CD14-positive monocyte (primary cell): Measurements from ENCODE around the gene TSPAN5. TPM values are rescaled to one million over a fixed set of nuclear protein-coding genes. Genes with fewer than 3 reads are reported as not detected.

Source experiments
- DNase-seq, 3 donors: peaks; one replicate each; pipeline ENCODE4 v3.0.0-alpha.2; 2011 to 2022
- H2AFZ ChIP-seq: 2 replicates; pipeline ENCODE4 v1.6.0; 2012; ENCODE audit warnings: mild to moderate bottlenecking, low read depth, low read length, inconsistent platforms; ENCODE audit not compliant: insufficient read depth, poor library complexity, severe bottlenecking
- H3K27ac ChIP-seq, 2 donors: 1 replicate in 1 of 2; 2 replicates in 1 of 2; pipeline ENCODE4 v1.5.1; 2012 to 2013; ENCODE audit warnings: low read length in 2 of 2, control low read depth in 1 of 2, inconsistent platforms in 1 of 2, low read depth in 1 of 2, mild to moderate bottlenecking in 1 of 2
- H3K27me3 ChIP-seq, 2 donors: one replicate each; pipeline versions ENCODE4 v1.6.0 to v1.6.1; 2011 to 2013; ENCODE audit warnings: low read length in 2 of 2; ENCODE audit not compliant: control insufficient read depth in 2 of 2, insufficient read depth in 2 of 2
- H3K36me3 ChIP-seq, 2 donors: replicated peaks in 1 of 2; 1 replicate in 1 of 2; 2 replicates in 1 of 2; pipeline versions ENCODE4 v1.5.1 to v1.6.1; 2012 to 2013; ENCODE audit warnings: low read length in 2 of 2, control low read depth in 1 of 2, inconsistent platforms in 1 of 2, mild to moderate bottlenecking in 1 of 2; ENCODE audit not compliant: insufficient read depth in 2 of 2, control insufficient read depth in 1 of 2
- H3K4me1 ChIP-seq, 2 donors: 1 replicate in 1 of 2; 2 replicates in 1 of 2; pipeline versions ENCODE4 v1.5.1 to v1.6.1; 2012 to 2013; ENCODE audit warnings: low read length in 2 of 2, control low read depth in 1 of 2, inconsistent platforms in 1 of 2, mild to moderate bottlenecking in 1 of 2, moderate library complexity in 1 of 2; ENCODE audit not compliant: insufficient read depth in 2 of 2, control insufficient read depth in 1 of 2
- H3K4me2 ChIP-seq: replicated peaks from 2 replicates; pipeline ENCODE3; 2012; ENCODE audit warnings: low read length, moderate library complexity, mild to moderate bottlenecking; ENCODE audit not compliant: poor library complexity, severe bottlenecking; ENCODE audit errors: extremely low read depth
- H3K4me3 ChIP-seq, 3 experiments: fragments of 200-600 bp in 1 of 3; sonication (generic) in 1 of 3; replicated peaks in 1 of 3; 1 replicate in 2 of 3; 2 replicates in 1 of 3; pipeline ENCODE4 v1.5.1; 2011 to 2013; ENCODE audit warnings: low read length in 3 of 3, mild to moderate bottlenecking in 3 of 3, control low read depth in 2 of 3, low read depth in 2 of 3, inconsistent platforms in 1 of 3, moderate library complexity in 1 of 3
- H3K79me2 ChIP-seq: 2 replicates; pipeline ENCODE4 v1.6.0; 2012; ENCODE audit warnings: mild to moderate bottlenecking, control low read depth, inconsistent platforms, low read length, moderate library complexity; ENCODE audit not compliant: insufficient read depth
- H3K9ac ChIP-seq: 2 replicates; pipeline ENCODE4 v1.6.0; 2017; ENCODE audit warnings: low read length, mild to moderate bottlenecking; ENCODE audit not compliant: insufficient read depth, poor library complexity, severe bottlenecking
- H3K9me3 ChIP-seq, 2 donors: replicated peaks in 1 of 2; 1 replicate in 1 of 2; 2 replicates in 1 of 2; pipeline versions ENCODE4 v1.5.1 to v1.6.1; 2012 to 2013; ENCODE audit warnings: low read length in 2 of 2, control low read depth in 1 of 2; ENCODE audit not compliant: control insufficient read depth in 1 of 2, insufficient read depth in 1 of 2
- H4K20me1 ChIP-seq: 2 replicates; pipeline ENCODE4 v1.6.0; 2012; ENCODE audit warnings: mild to moderate bottlenecking, low read length, control low read depth, moderate library complexity; ENCODE audit not compliant: insufficient read depth
- H3K27ac Mint-ChIP-seq, 7 donors: one replicate each; pipeline ENCODE4 v1.8.0; 2020; ENCODE audit warnings: mild to moderate bottlenecking in 7 of 7, mixed read lengths in 7 of 7, moderate library complexity in 6 of 7, inconsistent platforms in 2 of 7
- H3K27me3 Mint-ChIP-seq, 3 donors: one replicate each; pipeline ENCODE4 v1.8.0; 2021 to 2022; ENCODE audit warnings: low read depth in 3 of 3, mild to moderate bottlenecking in 3 of 3, mixed read lengths in 3 of 3, moderate library complexity in 3 of 3, inconsistent platforms in 1 of 3
- H3K36me3 Mint-ChIP-seq, 2 donors: one replicate each; pipeline ENCODE4 v1.8.0; 2020; ENCODE audit warnings: mixed read lengths in 2 of 2, inconsistent platforms in 1 of 2, mild to moderate bottlenecking in 1 of 2
- H3K4me1 Mint-ChIP-seq: one replicate; pipeline ENCODE4 v1.8.0; 2020; ENCODE audit warnings: mild to moderate bottlenecking, mixed read lengths
- H3K4me3 Mint-ChIP-seq, 2 donors: one replicate each; pipeline ENCODE4 v1.8.0; 2020; ENCODE audit warnings: mild to moderate bottlenecking in 2 of 2, mixed read lengths in 2 of 2, moderate library complexity in 1 of 2
- H3K9me3 Mint-ChIP-seq, 7 donors: one replicate each; pipeline ENCODE4 v1.8.0; 2020 to 2022; ENCODE audit warnings: mixed read lengths in 7 of 7, mild to moderate bottlenecking in 6 of 7, moderate library complexity in 6 of 7, inconsistent platforms in 2 of 7
- WGBS: methylation state at CpG from one replicate; pipeline ENCODE4 v1.1.5; 2013; ENCODE audit warnings: missing lambda C conversion rate; ENCODE audit not compliant: insufficient coverage; 5-methylcytosine and 5-hydroxymethylcytosine counted together
- intact Hi-C, 2 donors: fragments of 100-400 bp; cut with micrococcal nuclease; formaldehyde crosslinking; loops; one replicate each; pipeline versions ENCODE4 v1.15.0 to v1.15.1; 2023
- polyA plus RNA-seq, 3 donors: library from polyadenylated mRNA; depleted of rRNA in 1 of 3; unstranded in 2 of 3; stranded (reverse) in 1 of 3; fragments of 300-500 nt in 2 of 3; fragments of >200 nt in 1 of 3; fragmentation: Illumina TruSeq in 2 of 3; gene quantifications; 1 replicate in 2 of 3; 2 replicates in 1 of 3; pipeline ENCODE4 v1.2.3, GENCODE V29; 2012 to 2021
- TF ChIP-seq, protein P1 (sequence below): fragments of 200-600 bp; IDR thresholded peaks from one replicate; pipeline ENCODE4 v1.8.0; 2022; ENCODE audit warnings: antibody characterized with exemption, mild to moderate bottlenecking

TSPAN5 gene
- polyA plus RNA-seq, 3 donors = 0.09 to 1.1 (median 0.13) TPM

DNA sequence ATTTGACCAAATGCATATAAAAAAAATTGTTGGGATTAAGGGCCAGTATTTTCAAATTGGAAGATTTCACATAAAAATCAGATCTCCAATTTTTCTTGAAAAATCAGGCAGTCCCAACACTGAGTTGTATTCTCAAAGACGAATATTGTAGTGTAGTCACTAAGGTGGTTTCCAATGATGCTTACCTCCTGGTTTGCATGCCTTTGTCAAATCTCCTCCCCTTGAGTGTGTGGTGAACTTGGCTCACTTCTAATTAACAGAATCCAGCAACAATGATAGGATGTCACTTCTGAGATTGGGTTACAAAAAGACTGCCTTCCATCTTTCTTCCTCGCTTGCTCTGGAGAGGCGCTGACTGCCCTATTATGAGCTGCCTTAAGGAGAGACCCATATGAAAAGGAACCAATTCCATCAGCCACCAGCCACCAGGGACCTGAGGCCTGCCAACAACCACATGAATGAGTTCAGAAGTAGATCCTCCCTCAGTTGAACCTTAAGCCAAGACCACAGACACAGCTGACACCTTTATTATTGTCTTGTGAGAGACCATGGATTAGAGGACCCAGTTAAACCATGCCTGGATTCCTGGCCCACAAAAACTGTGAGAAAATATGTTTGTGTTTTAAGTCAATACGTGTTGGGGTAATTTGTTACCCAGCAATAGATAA is 31.2 kb upstream of the TSPAN5 start:
- Histone ChIP-seq H3K4me2 (no peak overlapping the region), H3K9me3 (no peaks in the 10 kb centered on the region), H2AFZ (no peak overlapping the region), H3K27me3 (no peaks in the 10 kb centered on the region), H3K4me1 (no peaks in the 10 kb centered on the region), H4K20me1 (no peaks in the 10 kb centered on the region), H3K4me3 (no peak overlapping the region), H3K27ac (no peak overlapping the region), H3K9ac (no peak overlapping the region), H3K79me2 (no peaks in the 10 kb centered on the region), H3K36me3 (no peaks in the 10 kb centered on the region)
- H3K9me3 Mint-ChIP-seq = peaks cover 0 to 8% (median 4%) of the 10 kb centered on the region in 7 donors
- TF ChIP-seq, protein P1, sequence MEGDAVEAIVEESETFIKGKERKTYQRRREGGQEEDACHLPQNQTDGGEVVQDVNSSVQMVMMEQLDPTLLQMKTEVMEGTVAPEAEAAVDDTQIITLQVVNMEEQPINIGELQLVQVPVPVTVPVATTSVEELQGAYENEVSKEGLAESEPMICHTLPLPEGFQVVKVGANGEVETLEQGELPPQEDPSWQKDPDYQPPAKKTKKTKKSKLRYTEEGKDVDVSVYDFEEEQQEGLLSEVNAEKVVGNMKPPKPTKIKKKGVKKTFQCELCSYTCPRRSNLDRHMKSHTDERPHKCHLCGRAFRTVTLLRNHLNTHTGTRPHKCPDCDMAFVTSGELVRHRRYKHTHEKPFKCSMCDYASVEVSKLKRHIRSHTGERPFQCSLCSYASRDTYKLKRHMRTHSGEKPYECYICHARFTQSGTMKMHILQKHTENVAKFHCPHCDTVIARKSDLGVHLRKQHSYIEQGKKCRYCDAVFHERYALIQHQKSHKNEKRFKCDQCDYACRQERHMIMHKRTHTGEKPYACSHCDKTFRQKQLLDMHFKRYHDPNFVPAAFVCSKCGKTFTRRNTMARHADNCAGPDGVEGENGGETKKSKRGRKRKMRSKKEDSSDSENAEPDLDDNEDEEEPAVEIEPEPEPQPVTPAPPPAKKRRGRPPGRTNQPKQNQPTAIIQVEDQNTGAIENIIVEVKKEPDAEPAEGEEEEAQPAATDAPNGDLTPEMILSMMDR = no peak
- DNase-seq = no peak
- no peaks in the 10 kb centered on the region for H3K4me1 Mint-ChIP-seq
- WGBS = 100% methylated on average over 2 of the region's 4 CpGs
- H3K27me3 Mint-ChIP-seq = peaks cover 0 to 2% (median 0%) of the 10 kb centered on the region in 3 donors
- H3K4me3 Mint-ChIP-seq = no peak overlapping the region
- H3K36me3 Mint-ChIP-seq = no peaks in the 10 kb centered on the region
- intact Hi-C loops = no loop called here
- no peak overlapping the region for H3K27ac Mint-ChIP-seq

DNA sequence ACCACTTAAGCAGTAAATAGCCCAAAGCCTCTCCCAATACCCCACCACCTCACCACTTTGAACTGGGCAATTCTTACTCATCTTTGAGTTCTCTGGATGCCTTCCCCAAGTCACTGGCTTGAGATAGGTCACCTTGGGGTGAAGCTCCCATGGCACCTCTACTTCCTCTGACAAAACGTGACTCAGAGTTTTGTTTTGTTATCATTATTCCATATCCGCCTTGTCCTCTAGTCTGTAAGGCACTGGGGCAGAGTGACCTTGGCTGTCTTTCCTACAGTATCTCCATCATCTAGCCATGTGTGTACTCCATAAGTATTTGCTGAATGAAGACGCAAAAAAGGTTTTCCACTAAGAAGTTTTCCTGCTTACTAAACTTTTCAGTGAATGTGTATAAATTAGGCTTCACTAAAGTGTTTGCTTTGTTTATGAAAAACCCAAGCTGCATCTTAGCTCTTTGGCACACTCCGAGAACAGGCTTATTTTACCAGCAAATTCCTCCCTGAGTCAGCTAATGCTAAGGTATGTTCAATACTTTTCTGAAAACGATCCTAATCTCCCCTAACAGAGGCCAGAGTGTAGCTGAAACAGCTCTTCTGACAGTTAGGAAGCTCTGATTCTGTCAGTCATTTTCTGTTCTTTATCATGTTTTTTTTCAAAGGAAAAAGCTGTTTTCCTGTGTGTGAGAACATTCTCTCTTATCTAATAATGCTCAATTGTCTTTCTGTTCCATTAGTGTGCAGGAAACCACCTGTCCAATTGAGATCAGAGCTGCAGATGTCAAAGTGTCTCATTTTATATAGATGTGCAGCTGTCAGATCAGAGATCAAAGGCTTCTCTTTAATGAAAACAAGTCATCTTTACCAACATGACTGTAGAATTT is 30.2 kb upstream of the TSPAN5 start:
- H3K36me3 Mint-ChIP-seq = no peaks in the 10 kb centered on the region
- peaks cover 0 to 7% (median 3%) of the 10 kb centered on the region in 7 donors for H3K9me3 Mint-ChIP-seq
- no peaks in the 10 kb centered on the region for H3K36me3 ChIP-seq
- H3K4me1 Mint-ChIP-seq = no peaks in the 10 kb centered on the region
- no peak overlapping the region for H3K4me3 ChIP-seq
- intact Hi-C loops = no loop called here
- no peaks in the 10 kb centered on the region for H4K20me1 ChIP-seq
- 20% methylated on average over 1 of the region's 5 CpGs for WGBS
- no peak overlapping the region for H3K4me2 ChIP-seq
- H3K27me3 Mint-ChIP-seq = peaks cover 0 to 2% (median 0%) of the 10 kb centered on the region in 3 donors
- no peak overlapping the region for H3K27ac ChIP-seq
- H3K27me3 ChIP-seq = no peaks in the 10 kb centered on the region
- H3K27ac Mint-ChIP-seq = no peak overlapping the region
- no peaks in the 10 kb centered on the region for H3K9me3 ChIP-seq
- H2AFZ ChIP-seq = no peak overlapping the region
- TF ChIP-seq, protein P1 = no peak
- no peak overlapping the region for H3K9ac ChIP-seq
- H3K4me1 ChIP-seq = no peaks in the 10 kb centered on the region
- peak overlapping the region in 1 of 2 donors; percentile 10 for H3K4me3 Mint-ChIP-seq
- H3K79me2 ChIP-seq = no peaks in the 10 kb centered on the region
- no peak for DNase-seq
